NCI-H748 (cell line): ENCODE results near the gene HSPG2.

Experiments
- DNase-seq: peaks from one replicate; lab custom pipeline; 2025; ENCODE audit not compliant: unreplicated experiment; lab: John Stamatoyannopoulos, UW

Gene HSPG2

GRCh38 chr1:21849909-21850576 lies 87.1 kb downstream of the HSPG2 start:
- no peak for DNase-seq

DNA sequence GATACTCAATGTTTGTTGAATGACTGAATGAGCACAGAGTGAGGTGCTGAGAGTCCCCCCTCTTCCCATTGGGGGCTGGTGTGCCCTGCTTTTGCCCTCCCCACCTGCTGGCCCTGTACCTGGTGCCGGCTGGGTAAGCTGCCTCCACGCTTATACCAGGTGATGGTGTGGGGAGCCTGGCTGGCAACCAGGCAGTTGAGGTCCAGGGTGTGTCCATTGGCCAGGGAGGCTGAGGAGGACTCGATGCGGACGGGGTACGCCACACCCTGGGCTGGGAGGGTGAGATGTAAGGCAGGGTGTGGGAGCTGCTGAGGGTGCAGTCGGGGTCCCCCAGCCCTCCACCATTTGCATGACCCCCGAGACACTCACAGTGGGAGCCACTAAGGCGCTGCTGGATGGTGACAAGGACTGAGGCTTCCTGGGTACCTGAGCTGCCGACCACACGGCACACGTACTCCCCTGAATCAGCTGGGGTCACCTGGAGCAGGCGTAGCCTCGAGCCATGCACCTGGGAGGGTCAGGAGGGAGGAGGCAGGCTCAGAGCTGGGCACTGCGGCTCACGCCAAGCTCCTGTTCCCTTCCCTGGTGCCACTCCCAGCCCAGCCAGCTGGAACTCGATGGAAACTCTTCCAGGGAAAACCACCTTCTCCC lies 88.5 kb downstream of the HSPG2 start:
- DNase-seq, result no peak

DNA sequence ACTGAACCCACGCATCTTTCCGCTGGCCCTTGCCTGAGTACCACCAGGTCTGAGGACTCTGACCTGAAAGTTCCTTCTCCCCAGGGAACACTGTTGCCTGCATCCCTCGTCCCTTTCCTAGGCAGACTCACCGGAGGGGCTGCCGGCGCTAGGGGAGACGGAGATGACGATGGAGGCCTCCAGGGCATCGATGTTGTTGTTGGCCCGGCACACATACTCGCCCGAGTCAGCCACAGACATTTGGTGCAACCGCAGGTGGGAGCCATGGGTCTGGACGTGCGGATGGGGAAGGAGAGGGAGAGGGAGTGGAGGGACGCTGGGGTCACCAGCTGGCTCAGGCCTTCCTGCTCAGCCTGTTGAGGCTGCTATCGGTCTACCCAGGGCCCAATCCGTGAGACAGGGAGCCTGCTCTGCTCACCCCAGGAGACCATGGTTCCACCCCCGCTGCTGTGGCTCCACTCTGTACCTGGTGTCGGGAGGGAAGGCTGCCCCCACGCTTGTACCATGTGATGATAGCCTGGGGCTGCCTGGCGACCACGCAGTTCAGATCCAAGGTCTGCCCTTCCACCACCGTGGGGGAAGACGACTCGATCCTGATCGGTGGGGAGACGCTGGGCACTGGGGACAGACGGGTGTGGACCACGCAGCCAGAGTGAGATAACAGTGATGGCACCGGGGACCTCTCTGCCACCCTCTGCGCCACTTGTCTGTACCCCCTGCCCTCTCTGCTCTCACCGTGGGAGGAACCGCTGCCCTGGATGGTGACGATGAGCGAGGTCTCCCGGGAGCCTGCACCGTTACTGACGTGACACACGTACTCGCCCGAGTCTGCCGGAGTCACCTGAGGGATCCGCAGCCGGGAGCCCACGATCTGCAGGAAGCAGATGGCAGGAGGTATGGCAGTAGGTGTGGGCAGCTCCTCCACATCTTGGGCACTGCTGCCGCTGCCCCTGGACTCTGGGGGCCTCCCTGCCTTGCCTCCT lies 89.6 kb downstream of the HSPG2 start:
- DNase-seq, result no peak

DNA sequence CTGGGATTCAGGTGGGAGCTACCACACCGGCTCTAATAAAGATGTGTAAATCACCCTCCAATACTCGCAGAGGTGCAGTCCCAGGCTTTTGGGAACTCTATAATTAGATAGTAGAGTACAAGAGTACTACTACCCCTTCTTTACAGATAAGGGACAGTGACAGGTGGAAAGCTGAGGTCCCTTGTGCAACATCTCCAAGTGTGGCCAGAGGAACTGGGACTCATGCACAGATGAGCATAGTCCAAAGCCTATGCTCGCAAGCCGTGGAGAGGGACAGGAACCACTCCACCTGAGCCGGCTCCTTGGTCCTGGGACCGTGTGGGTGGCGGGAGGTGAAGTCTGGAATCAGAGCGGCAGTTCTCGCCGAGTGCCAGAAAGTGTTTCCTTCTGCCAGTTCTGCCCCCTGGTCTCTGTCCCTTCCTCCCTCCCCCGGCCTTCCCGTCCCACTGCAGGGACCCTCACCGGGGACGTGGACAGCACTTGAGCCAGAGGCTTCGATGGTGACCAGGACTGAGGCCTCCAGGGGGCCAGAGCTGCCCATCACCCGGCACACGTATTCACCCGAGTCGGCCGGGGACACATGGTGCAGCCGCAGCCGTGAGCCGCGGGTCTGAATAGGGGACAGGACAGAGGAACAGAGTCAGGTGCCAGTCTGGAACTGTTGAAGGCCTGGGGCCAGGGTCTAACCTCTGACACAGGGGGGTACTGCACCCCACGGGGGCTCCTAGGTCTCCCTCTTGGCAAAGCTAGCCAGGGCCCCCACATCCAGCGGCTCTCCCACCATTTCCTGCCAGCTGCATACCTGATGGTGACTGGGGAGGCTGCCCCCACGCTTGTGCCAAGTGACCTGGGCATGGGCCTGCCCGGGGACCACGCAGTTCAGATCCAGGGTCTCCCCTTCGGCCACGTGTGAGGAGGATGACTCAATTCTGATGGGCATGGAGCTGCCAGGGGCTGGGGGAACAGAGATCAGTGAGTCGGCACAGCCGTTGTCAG lies 91.2 kb downstream of the HSPG2 start:
- DNase-seq, result no peak

- no peak for DNase-seq
Measured at GRCh38 chr1:21843996-21844395, 93.1 kb downstream of the HSPG2 start.

DNA sequence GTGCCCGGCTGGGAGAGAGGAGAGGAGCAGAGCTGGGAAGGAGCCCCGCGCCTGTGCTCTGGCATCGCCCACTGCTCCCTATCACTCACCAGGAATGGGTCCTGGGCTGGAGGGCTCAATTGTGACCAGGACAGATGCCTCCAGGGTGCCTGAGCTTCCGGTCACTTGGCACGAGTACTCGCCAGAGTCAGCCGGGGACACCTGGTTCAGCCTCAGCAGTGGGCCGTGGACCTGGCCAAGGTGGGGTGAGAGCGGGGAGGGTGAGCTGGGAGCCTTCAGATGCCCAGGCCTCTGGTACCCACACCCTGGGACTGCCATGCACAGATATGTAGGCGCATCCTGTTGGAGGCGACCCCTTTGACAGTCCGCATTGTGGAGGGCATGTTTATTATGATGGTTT lies 93.9 kb downstream of the HSPG2 start:
- DNase-seq, result no peak

DNA sequence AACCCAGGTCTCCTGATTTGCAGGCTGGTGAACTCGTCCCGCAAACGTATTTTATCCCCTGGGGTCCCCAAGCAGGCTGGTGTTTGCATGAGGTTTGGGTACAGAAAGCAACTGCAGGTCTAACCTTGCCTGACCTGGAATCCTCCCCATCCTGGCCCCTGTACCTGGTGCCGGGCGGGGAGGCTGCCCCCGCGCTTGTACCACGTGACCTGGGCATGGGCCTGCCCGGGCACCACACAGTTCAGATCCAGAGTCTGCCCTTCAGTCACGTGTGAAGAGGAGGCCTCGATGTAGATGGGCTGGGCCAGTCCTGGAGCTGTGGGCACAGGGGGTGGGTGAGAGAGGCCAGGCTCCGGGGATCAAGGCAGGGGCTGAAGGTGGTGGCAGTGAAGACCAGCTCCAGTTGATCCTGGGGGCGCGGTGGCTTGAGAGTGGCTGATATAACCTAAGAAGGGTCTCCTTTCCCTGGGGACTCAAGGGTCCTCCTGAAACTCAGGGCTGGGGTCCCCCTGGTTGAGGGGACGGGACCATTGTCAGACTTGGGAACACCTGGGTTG lies 94.4 kb downstream of the HSPG2 start:
- DNase-seq, result no peak

DNA sequence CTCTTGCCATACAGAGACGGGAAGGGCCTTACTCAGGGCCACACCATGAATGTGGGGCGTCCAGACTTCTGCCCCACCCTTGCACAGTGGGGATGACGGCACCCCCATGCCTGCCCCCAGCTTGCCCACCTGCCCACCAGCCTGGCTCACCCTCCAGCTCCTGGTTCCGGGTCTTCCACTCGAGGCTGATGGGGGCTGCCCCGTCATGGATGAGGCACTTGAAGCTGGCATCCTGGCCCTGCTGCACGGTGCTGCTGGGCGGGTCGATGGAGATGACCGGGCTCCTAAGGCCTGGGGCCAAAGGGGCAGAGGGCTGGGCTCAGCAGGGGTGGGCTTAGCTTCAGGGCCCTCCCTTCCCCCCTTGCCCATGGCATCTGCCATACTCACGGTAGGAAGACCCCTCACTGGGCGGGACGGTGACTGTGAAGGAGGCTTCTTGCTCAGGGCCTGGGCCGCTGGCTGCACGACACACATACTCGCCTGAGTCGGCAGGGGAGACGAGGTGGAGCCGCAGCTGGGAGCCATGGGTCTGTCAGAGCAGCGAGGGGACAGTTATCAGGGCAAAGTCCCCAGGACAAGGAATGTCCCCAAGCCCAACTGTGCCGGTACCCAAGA lies 95.2 kb downstream of the HSPG2 start:
- no peak for DNase-seq

GRCh38 chr1:21840981-21841380 lies 96.1 kb downstream of the HSPG2 start:
- DNase-seq, result no peak

GRCh38 chr1:21839337-21840037 lies 97.6 kb downstream of the HSPG2 start:
- DNase-seq, result no peak

DNA sequence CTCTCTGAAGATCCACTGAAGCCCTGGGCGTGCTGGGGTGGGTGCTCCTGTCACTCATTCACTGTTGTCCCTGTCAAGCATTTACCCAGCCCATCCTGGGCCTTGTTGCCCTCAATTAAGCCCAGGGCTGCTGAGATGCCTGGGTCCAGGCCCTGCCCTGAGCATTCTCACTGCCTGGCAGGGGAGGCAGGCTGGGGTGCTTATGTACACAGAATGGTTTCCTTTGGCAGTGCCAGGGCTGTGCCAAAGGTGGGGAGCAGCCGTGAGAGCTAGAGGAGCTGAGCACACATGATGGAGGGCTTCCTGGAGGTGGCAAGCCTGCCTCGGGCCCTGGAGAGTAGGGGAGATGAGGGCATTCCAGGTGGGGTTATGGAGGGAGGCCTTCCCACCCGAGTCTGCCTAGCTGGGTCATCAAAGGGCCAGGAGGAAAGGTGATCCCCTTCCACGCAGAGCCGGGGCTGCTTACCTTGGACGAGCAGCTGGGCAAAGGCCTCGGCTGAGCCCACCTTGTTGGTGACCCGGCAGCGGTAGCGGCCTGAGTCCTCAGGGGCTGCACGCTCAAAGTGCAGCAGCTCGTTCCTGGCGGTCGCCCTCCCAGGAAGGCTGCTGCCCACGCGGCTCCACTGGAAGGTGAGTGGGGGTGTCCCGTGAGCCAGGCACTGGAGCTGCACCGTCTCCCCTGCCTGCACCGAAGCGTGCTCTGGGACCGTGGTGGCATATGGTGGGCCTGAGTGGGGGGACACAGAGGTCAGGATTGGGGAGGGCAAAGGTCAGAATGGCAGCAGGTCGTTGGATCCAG lies 98.6 kb downstream of the HSPG2 start:
- DNase-seq, result no peak

DNA sequence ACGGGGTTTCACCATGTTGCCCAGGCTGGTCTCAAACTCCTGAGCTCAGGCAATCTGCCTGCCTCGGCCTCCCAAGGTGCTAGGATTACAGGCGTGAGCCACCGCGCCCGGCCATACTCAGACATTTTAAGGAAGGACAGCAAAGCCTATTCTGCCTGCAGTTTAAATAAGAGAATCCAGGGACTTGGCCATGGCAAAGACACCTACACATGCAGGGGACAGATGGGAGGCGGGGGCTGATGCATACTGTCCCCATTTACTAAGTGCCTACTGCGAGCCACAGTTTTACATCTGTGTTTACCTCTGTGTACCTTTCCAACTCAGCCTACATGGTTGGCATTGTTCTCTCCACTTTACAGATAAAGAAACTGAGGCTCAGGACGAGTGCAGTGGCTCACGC lies 99.6 kb downstream of the HSPG2 start:
- DNase-seq, result no peak

- no peak for DNase-seq
Measured at GRCh38 chr1:21836729-21837128, 100.4 kb downstream of the HSPG2 start.

DNA sequence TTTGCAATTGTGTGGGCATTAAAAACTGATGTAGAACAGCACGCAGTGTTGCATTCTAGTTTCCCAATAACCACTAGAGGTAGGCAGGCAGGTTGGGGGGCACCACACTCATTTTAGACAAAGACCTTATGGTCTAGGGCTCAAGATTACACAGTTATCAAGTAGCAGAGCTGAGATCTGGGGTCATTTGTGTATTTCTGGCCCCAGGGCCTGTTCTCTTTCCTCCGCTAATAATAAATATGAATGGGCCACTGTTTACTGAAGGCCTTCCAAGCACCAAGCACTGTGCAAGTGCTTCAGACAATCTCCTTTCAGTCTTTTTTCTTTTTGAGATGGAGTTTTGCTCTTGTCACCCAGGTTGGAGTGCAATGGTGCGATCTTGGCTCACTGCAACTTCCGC lies 101.1 kb downstream of the HSPG2 start:
- DNase-seq, result no peak

GRCh38 chr1:21834666-21835065 lies 102.4 kb downstream of the HSPG2 start:
- no peak for DNase-seq

GRCh38 chr1:21834094-21834493 lies 103.0 kb downstream of the HSPG2 start:
- DNase-seq, result no peak

DNA sequence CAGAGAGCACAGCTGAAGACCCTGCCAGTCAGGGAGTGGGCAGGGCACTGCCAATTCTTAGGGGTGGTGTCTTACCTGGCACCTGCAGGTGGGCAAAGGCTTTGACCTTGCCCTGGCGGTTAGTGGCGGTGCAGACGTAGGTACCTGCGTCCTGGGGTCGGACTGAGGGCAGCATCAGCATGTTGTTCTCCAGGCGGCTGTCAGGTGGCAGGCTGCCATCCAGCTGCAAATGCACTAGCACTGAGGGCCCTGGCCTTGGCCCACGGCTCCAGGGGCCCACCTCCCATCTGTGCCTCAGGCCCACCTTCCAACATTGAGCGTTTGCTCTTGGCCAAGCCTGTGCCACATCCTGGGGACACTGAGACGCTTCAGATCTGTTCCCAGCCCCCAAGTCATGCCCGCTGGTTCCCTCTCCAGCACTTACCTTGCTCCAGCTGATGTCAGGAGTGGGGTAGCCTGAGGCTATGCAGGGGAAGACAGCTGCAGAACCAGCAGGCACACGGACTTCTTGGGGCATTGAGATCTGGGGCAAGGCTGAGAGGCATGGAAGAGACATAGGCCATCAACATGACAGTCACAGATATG lies 103.6 kb downstream of the HSPG2 start:
- no peak for DNase-seq

DNA sequence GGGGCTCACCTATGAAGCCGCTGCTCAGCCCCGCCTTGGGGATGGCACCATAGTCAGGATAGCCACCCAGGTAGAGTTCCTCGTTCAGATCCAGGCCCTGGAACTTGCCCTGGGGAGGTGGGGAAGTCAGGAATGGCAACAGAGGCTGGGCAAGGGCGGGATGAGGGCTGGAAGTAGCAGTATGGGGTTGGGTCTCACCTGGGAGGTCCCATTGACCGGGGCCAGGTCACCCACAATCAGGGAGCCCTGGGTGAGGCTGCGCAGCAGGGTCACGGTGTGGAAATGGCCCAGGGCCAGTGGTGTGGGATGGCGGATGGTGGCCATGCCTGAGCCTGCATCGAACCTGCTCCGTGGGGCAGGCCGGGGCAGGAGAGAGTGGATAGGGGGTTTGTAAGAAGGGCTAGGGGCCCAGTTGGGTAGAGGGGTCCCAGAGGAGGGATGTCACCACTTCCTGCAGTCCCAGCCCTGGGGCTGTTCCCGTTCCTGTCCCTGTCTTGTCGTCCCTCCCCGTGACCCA lies 105.6 kb downstream of the HSPG2 start:
- DNase-seq, result no peak
